Gastroesophageal sphincter (tissue), 3 donors: ENCODE results near the gene FRMPD2.

Experiments
- CTCF ChIP-seq, 4 experiments: fragments of 200-600 bp in 2 of 4; fragments of 450-650 bp in 2 of 4; sonication (generic) in 1 of 4; IDR thresholded peaks; one replicate each; pipeline ENCODE4 v1.5.1; 2017 to 2019; ENCODE audit warnings: antibody characterized with exemption in 4 of 4, mild to moderate bottlenecking in 2 of 4, moderate library complexity in 2 of 4
- POLR2AphosphoS5 ChIP-seq: sonication (generic); formaldehyde crosslinking; IDR thresholded peaks from one replicate; pipeline ENCODE4 v1.6.1; 2017; ENCODE audit warnings: antibody characterized with exemption

GRCh38 chr10:48238826-48239520, 35.5 kb downstream of the FRMPD2 start:
- TF ChIP-seq POLR2AphosphoS5 (no peak), CTCF (IDR thresholded peaks at IDR 0.05) (no peak)
